HL-60 (cell line): Measurements from ENCODE around the gene SAFB.

Source experiments
- POLR2AphosphoS5 ChIP-seq: IDR thresholded peaks from 2 replicates; pipeline ENCODE4 v1.6.1; 2012; ENCODE audit warnings: low read depth
- TF ChIP-seq, protein P1 (sequence below): IDR thresholded peaks from one replicate; pipeline ENCODE4 v1.5.1; 2011; ENCODE audit warnings: low read length, control low read depth, inconsistent platforms; ENCODE audit not compliant: insufficient read depth
- TF ChIP-seq, protein P2 (sequence below): IDR thresholded peaks from 2 replicates; pipeline ENCODE4 v1.6.1; 2012; ENCODE audit warnings: low read depth; ENCODE audit not compliant: insufficient replicate concordance

DNA sequence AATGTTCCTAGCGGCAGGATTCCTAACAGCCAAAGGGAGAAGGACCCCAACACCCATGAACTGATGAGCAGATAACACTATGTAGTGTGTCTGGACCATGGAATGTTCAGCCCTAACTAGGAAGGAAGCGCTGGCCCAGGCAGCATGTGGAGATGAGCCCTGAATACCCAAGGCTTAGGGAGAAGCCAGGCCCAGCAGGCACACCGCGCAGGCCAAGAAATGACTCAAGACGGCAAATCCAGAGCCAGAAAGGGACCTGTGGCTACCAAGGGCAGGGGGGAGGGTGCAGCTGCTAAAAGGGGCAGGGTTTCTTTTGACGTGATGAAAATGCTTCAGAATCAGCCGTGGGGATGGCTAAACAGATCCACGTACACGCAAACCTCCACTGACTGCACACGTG is 34.4 kb upstream of the SAFB start:
- TF ChIP-seq, protein P1, sequence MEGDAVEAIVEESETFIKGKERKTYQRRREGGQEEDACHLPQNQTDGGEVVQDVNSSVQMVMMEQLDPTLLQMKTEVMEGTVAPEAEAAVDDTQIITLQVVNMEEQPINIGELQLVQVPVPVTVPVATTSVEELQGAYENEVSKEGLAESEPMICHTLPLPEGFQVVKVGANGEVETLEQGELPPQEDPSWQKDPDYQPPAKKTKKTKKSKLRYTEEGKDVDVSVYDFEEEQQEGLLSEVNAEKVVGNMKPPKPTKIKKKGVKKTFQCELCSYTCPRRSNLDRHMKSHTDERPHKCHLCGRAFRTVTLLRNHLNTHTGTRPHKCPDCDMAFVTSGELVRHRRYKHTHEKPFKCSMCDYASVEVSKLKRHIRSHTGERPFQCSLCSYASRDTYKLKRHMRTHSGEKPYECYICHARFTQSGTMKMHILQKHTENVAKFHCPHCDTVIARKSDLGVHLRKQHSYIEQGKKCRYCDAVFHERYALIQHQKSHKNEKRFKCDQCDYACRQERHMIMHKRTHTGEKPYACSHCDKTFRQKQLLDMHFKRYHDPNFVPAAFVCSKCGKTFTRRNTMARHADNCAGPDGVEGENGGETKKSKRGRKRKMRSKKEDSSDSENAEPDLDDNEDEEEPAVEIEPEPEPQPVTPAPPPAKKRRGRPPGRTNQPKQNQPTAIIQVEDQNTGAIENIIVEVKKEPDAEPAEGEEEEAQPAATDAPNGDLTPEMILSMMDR, result no peak
- TF ChIP-seq POLR2AphosphoS5, result no peak
- TF ChIP-seq, protein P2, sequence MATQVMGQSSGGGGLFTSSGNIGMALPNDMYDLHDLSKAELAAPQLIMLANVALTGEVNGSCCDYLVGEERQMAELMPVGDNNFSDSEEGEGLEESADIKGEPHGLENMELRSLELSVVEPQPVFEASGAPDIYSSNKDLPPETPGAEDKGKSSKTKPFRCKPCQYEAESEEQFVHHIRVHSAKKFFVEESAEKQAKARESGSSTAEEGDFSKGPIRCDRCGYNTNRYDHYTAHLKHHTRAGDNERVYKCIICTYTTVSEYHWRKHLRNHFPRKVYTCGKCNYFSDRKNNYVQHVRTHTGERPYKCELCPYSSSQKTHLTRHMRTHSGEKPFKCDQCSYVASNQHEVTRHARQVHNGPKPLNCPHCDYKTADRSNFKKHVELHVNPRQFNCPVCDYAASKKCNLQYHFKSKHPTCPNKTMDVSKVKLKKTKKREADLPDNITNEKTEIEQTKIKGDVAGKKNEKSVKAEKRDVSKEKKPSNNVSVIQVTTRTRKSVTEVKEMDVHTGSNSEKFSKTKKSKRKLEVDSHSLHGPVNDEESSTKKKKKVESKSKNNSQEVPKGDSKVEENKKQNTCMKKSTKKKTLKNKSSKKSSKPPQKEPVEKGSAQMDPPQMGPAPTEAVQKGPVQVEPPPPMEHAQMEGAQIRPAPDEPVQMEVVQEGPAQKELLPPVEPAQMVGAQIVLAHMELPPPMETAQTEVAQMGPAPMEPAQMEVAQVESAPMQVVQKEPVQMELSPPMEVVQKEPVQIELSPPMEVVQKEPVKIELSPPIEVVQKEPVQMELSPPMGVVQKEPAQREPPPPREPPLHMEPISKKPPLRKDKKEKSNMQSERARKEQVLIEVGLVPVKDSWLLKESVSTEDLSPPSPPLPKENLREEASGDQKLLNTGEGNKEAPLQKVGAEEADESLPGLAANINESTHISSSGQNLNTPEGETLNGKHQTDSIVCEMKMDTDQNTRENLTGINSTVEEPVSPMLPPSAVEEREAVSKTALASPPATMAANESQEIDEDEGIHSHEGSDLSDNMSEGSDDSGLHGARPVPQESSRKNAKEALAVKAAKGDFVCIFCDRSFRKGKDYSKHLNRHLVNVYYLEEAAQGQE, result no peak
